HG03159 (cell line): Measurements from ENCODE around the gene CST5.
"Not testable (repeated sequence)": the region's sequence is repeated elsewhere in the genome, so short reads cannot be mapped to it uniquely, and the experiment has no call there.

ENCODE experiments used
- ATAC-seq: cut with Tn5 transposase; IDR thresholded peaks from one replicate; pipeline ENCODE4 v1.9.1; 2021; ENCODE audit warnings: mild to moderate bottlenecking, moderate library complexity; ENCODE audit not compliant: unreplicated experiment

CST5 gene

GRCh38 chr20:23890867-23891266 is 11.3 kb upstream of the CST5 start:
- ATAC-seq, result not testable (repeated sequence)

- ATAC-seq, result peak; percentile 85
Measured at GRCh38 chr20:23889775-23890187, 10.2 kb upstream of the CST5 start.

GRCh38 chr20:23887856-23888255 is 8.3 kb upstream of the CST5 start:
- no peak for ATAC-seq

GRCh38 chr20:23884771-23885162 is 5.2 kb upstream of the CST5 start:
- no peak for ATAC-seq

GRCh38 chr20:23884136-23884770 is 4.7 kb upstream of the CST5 start:
- no peak for ATAC-seq

GRCh38 chr20:23881371-23881770 is 1.8 kb upstream of the CST5 start:
- ATAC-seq, result no peak

GRCh38 chr20:23880417-23880816 is 869 bp upstream of the CST5 start:
- ATAC-seq, result no peak

DNA sequence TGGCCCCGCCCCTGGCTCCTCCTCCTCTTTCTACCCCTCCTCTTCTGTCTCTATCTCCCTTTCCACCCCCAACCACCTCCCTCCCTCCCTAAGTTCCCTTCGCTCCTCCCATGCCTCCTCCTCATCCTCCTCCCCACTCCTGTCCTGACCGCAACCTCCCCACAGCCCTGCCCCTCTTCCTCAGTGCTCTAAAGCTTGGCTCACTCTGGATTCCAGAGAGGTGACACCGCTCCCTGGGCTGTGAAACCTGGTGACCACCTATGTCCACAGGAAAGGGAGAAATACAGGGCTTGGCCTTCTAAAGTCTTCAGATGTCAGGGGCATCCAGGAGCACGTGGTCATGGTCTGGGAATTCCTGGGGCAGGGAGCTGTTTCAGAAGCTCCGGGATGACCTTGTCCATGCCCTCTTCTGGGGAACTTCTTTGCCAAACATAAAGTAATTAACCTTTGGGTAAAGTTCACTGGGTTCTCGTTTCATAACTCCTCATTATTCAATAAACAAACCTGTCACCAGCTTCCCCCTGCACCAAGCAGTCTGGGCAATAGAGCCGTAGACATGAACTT is 345 bp upstream of the CST5 start:
- ATAC-seq, result no peak

- no peak for ATAC-seq
Measured at GRCh38 chr20:23878787-23879186, 761 bp downstream of the CST5 start.

DNA sequence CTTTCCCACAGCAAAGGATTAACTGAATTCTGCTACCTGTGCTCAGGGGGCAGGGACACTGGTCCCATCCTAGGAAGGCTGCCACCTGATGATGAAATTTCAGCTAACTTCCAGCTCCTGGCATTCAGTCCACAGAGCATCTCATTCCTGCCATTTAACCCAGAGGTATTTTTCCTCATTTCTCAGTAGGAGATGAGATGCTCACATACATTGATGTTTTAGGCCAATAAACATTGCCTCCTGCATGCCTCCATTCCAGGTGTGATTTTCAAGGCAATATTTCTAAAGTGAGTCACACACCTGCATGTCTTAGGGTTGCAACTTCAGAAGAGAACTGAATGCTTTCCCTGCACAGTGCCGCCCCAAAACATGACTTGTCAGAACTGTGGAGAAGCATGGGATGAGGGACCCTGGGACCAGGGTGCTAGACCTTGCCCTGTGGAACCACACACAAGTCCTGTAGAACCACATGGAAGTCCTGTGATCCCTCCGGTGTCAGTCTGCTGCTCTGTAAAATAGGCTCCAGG is 1.5 kb downstream of the CST5 start:
- not testable (repeated sequence) for ATAC-seq

- no peak for ATAC-seq
Measured at GRCh38 chr20:23877524-23877923, 2.0 kb downstream of the CST5 start.

- no peak for ATAC-seq
Measured at GRCh38 chr20:23875606-23876237, 3.8 kb downstream of the CST5 start.

DNA sequence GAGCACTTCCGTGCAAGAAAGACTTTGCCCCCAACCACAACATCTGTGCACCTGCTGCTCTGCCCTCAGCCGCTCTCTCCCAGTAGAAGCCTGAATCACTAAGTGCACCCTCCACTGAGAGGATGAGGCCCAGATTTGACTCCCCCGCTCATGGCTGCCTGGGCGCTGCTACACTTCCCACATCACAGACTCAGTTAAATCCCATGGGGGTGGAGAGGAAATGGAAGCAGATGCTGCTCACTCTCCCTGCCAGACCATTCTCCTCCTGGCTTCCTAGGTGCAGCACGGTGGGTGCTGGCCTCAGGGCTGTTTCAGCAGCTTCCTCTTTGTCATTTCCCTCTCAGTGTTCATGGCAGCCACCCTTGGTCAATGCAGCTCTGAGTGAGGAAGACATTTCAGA is 4.8 kb downstream of the CST5 start:
- no peak for ATAC-seq

- no peak for ATAC-seq
Measured at GRCh38 chr20:23873370-23874015, 6.1 kb downstream of the CST5 start.

GRCh38 chr20:23872065-23872464 is 7.5 kb downstream of the CST5 start:
- ATAC-seq, result no peak

GRCh38 chr20:23870461-23870860 is 9.1 kb downstream of the CST5 start:
- no peak for ATAC-seq

GRCh38 chr20:23869520-23869919 is 10.0 kb downstream of the CST5 start:
- ATAC-seq, result no peak

GRCh38 chr20:23868321-23868720 is 11.2 kb downstream of the CST5 start:
- ATAC-seq, result no peak

- no peak for ATAC-seq
Measured at GRCh38 chr20:23867152-23867776, 12.3 kb downstream of the CST5 start.

DNA sequence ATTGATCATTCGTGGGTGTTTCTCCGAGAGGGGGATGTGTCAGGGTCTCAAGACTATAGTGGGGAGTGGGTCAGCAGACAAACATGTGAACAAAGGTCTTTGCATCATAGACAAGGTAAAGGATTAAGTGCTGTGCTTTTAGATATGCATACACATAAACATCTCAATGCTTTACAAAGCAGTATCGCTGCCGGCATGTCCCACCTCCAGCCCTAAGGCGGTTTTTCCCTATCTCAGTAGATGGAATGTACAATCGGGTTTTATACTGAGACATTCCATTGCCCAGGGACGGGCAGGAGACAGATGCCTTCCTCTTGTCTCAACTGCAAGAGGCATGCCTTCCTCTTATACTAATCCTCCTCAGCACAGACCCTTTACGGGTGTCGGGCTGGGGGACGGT is 18.8 kb downstream of the CST5 start:
- not testable (repeated sequence) for ATAC-seq

GRCh38 chr20:23857962-23858595 is 21.5 kb downstream of the CST5 start:
- ATAC-seq, result no peak
